ENCODE data around the gene KAT6B.

DNA sequence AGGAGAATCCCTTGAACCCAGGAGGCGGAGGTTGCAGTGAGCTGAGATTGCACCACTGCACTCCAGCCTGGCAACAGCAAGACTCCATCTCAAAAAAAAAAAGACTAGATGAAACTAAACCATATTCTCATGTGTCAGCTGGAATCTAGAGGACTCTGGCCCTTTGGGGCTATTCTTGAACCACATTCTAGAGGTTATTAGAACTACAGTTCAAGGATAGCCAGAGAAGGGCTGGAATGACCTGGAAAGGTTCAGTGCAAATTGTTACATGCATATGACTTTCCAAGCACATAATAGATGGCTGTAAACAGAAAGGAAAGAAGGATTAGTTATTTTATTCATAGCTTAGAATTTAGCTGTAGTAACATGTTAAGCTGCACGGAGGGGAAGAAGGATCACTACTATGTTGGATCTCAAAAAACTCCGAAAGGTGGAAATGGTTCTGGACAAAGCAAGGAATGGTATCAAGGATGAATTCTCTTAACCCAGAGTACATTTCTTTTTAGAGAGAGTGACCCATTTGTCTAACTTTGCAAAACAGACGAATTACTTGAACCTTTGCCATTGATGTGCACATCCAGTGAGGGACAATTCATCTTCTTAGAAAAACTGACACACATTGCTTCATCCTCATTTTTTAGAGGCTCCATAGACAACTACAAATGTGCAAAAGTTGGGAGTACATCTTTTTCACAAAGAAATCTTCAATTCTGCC is 161.1 kb downstream of the KAT6B start:
- TF ChIP-seq, protein P1, sequence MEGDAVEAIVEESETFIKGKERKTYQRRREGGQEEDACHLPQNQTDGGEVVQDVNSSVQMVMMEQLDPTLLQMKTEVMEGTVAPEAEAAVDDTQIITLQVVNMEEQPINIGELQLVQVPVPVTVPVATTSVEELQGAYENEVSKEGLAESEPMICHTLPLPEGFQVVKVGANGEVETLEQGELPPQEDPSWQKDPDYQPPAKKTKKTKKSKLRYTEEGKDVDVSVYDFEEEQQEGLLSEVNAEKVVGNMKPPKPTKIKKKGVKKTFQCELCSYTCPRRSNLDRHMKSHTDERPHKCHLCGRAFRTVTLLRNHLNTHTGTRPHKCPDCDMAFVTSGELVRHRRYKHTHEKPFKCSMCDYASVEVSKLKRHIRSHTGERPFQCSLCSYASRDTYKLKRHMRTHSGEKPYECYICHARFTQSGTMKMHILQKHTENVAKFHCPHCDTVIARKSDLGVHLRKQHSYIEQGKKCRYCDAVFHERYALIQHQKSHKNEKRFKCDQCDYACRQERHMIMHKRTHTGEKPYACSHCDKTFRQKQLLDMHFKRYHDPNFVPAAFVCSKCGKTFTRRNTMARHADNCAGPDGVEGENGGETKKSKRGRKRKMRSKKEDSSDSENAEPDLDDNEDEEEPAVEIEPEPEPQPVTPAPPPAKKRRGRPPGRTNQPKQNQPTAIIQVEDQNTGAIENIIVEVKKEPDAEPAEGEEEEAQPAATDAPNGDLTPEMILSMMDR (IDR thresholded peaks at IDR 0.05), result no peak
- no peak for TF ChIP-seq POLR2A (IDR thresholded peaks at IDR 0.05)

Measured in uterus (tissue), 2 donors.